Measurements from ENCODE around the gene COG1.

DNA sequence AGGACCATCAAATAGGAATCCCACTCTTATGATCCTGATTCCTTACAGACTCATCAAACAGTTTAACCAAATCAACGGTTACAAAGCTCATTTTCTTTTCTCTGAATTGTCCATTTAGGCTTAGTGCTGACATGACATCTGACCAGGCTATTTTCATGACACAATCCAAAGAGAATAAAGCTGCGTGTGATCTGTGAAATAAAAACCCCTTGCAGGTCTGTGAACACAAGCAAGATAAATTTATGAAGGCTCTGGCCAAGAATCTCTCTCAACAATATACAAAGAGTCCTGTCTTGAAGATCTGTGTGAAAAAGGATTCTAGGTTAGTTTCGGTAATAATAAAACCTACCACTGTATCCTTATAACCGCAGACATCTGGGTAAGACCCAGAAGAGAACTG lies 22.0 kb downstream of the COG1 start:
- TF ChIP-seq, protein P1, sequence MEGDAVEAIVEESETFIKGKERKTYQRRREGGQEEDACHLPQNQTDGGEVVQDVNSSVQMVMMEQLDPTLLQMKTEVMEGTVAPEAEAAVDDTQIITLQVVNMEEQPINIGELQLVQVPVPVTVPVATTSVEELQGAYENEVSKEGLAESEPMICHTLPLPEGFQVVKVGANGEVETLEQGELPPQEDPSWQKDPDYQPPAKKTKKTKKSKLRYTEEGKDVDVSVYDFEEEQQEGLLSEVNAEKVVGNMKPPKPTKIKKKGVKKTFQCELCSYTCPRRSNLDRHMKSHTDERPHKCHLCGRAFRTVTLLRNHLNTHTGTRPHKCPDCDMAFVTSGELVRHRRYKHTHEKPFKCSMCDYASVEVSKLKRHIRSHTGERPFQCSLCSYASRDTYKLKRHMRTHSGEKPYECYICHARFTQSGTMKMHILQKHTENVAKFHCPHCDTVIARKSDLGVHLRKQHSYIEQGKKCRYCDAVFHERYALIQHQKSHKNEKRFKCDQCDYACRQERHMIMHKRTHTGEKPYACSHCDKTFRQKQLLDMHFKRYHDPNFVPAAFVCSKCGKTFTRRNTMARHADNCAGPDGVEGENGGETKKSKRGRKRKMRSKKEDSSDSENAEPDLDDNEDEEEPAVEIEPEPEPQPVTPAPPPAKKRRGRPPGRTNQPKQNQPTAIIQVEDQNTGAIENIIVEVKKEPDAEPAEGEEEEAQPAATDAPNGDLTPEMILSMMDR (IDR thresholded peaks at IDR 0.05) = no peak
- no peak for TF ChIP-seq POLR2A (IDR thresholded peaks at IDR 0.05)
- TF ChIP-seq POLR2AphosphoS5 (IDR thresholded peaks at IDR 0.05) = no peak

Measured in prostate gland (tissue), 2 donors.